ENCODE results near the gene PPP3CA.

DNA sequence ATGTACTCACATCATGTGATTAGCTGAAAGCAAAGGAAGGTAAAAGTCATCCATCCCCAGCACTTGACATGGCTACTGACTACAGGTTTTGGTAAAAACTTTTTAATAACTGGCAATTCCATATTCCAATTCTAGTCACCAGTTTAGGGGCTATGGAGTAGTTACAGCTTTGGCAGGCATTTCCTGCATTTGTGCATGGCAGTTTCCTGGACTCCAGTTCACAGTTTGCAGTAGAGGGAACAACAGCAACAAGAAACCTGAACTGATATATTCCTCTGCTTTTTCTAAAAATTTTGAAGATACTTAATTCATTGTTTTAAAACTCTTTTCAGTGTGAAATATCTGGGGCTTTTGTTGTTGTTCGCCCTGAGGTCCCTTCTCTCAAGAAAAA is 184.3 kb downstream of the PPP3CA start:
- no peak for TF ChIP-seq CTCF (IDR thresholded peaks at IDR 0.05)
- TF ChIP-seq POLR2A (IDR thresholded peaks at IDR 0.05): no peak

Data from right lobe of liver (tissue), 4 donors.